WTC11 (cell line): Measurements from ENCODE around the gene URM1. TPM values are rescaled to one million over a fixed set of nuclear protein-coding genes. Genes with fewer than 3 reads are reported as not detected.

ENCODE experiments used
- ATAC-seq: fragments of 200-7000 bp; cut with Tn5 transposase; 2 replicates; pipeline ENCODE4 v1.10.0; 2021; ENCODE audit warnings: mild to moderate bottlenecking, moderate library complexity
- CTCF ChIA-PET: fragments of 300-600 bp; sonication (Branson Sonifier 250); formaldehyde crosslinking; loops from one replicate; lab custom pipeline; 2021; ENCODE audit warnings: antibody characterized with exemption; lab: Charles Lee
- POLR2A ChIA-PET: fragments of 350-600 bp; sonication (Branson Sonifier 250); formaldehyde crosslinking; loops from one replicate; lab custom pipeline; 2021; ENCODE audit warnings: antibody characterized with exemption; lab: Charles Lee
- DNase-seq: peaks from one replicate; pipeline ENCODE4 v3.0.0; 2021; ENCODE audit warnings: low spot score
- H3K27ac Mint-ChIP-seq: 2 replicates; pipeline ENCODE4 v1.8.0; 2021; ENCODE audit warnings: mixed read lengths
- H3K27me3 Mint-ChIP-seq: 2 replicates; pipeline ENCODE4 v1.8.0; 2021; ENCODE audit warnings: low read depth, mild to moderate bottlenecking, moderate library complexity, mixed read lengths
- H3K36me3 Mint-ChIP-seq: 2 replicates; pipeline ENCODE4 v1.8.0; 2021; ENCODE audit warnings: mixed read lengths
- H3K4me1 Mint-ChIP-seq: 2 replicates; pipeline ENCODE4 v1.8.0; 2022; ENCODE audit warnings: mixed read lengths
- H3K4me3 Mint-ChIP-seq: 2 replicates; pipeline ENCODE4 v1.8.0; 2021; ENCODE audit warnings: mild to moderate bottlenecking, moderate library complexity, mixed read lengths
- H3K9me3 Mint-ChIP-seq: 2 replicates; pipeline ENCODE4 v1.8.0; 2021; ENCODE audit warnings: mixed read lengths
- FOXP1 ChIP-seq: sonication (generic); formaldehyde crosslinking; IDR thresholded peaks from 2 replicates; pipeline ENCODE4 v1.8.0; 2022; ENCODE audit warnings: missing genetic modification reagents, mild to moderate bottlenecking, moderate library complexity, borderline replicate concordance
- RORB ChIP-seq: fragments of 250-450 bp; sonication (Bioruptor Pico); IDR thresholded peaks from 2 replicates; pipeline ENCODE4 v1.9.0; 2021; ENCODE audit warnings: mild to moderate bottlenecking
- SP1 ChIP-seq: sonication (generic); formaldehyde crosslinking; conservative IDR thresholded peaks from 2 replicates; pipeline ENCODE4 v1.8.1; 2022; ENCODE audit warnings: missing genetic modification reagents
- ZNF121 ChIP-seq: sonication (generic); formaldehyde crosslinking; IDR thresholded peaks from 2 replicates; pipeline ENCODE4 v1.8.0; 2023; ENCODE audit warnings: missing genetic modification reagents
- ZNF396 ChIP-seq: fragments of 250-450 bp; sonication (Bioruptor Pico); IDR thresholded peaks from 2 replicates; pipeline ENCODE4 v1.8.0; 2021; ENCODE audit warnings: mild to moderate bottlenecking, moderate library complexity, borderline replicate concordance
- total RNA-seq: library from RNA; stranded (reverse); gene quantifications from 3 replicates; pipeline ENCODE4 v1.2.3, GENCODE V29; 2021
- TF ChIP-seq, protein P1 (sequence below): sonication (generic); formaldehyde crosslinking; IDR thresholded peaks from 2 replicates; pipeline ENCODE4 v1.8.0; 2022; ENCODE audit warnings: missing genetic modification reagents
- TF ChIP-seq, protein P2 (sequence below): sonication (generic); formaldehyde crosslinking; IDR thresholded peaks from 2 replicates; pipeline ENCODE4 v1.8.1; 2022; ENCODE audit warnings: mild to moderate bottlenecking, missing genetic modification reagents, moderate library complexity, borderline replicate concordance
- TF ChIP-seq, protein P3 (sequence below): sonication (generic); formaldehyde crosslinking; IDR thresholded peaks from 2 replicates; pipeline ENCODE4 v1.8.0; 2023; ENCODE audit warnings: missing genetic modification reagents, mild to moderate bottlenecking, borderline replicate concordance
- TF ChIP-seq, protein P4 (sequence below): sonication (generic); formaldehyde crosslinking; IDR thresholded peaks from 2 replicates; pipeline ENCODE4 v1.8.1; 2023; ENCODE audit warnings: mild to moderate bottlenecking, missing genetic modification reagents, moderate library complexity
- TF ChIP-seq, protein P5 (sequence below): fragments of 200-600 bp; IDR thresholded peaks from 2 replicates; pipeline ENCODE4 v1.8.0; 2022; ENCODE audit warnings: antibody characterized with exemption
- TF ChIP-seq, protein P6 (sequence below): sonication (generic); formaldehyde crosslinking; IDR thresholded peaks from 2 replicates; pipeline ENCODE4 v1.8.1; 2023; ENCODE audit warnings: mild to moderate bottlenecking, moderate library complexity, missing genetic modification reagents
- TF ChIP-seq, protein P7 (sequence below): fragments of 250-450 bp; sonication (Bioruptor Pico); IDR thresholded peaks from 2 replicates; pipeline ENCODE4 v1.8.0; 2021; ENCODE audit warnings: mild to moderate bottlenecking
- TF ChIP-seq, protein P8 (sequence below): sonication (generic); formaldehyde crosslinking; IDR thresholded peaks from 2 replicates; pipeline ENCODE4 v1.8.0; 2023; ENCODE audit warnings: mild to moderate bottlenecking, missing genetic modification reagents

URM1 gene
- total RNA-seq, 1 experiment from 2014 or later = 67.9 TPM

DNA sequence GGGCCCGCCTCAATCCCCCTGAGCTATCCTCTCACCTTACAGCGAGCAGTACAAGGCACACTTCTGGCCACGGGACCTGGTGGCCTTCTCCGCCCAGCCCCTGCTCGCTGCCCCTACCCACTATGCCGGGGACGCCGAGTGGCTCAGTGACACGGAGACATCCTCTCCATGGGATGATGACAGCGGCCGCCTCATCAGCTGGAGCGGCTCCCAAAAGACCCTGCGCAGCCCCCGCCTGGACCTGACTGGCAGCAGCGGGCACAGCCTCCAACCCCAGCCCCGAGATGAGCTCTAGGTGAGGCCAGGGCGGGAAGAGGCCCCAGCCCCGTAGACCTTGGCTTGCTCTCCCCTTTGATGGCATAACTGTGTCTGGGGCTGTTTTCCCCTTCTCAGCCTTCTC is 64.4 kb downstream of the URM1 start:
- Mint-ChIP-seq H3K27ac (no peak overlapping the region), H3K9me3 (no peaks in the 10 kb centered on the region), H3K27me3 (no peaks in the 10 kb centered on the region; the same call in 1 of the 2 replicates), H3K36me3 (no peaks in the 10 kb centered on the region), H3K4me3 (no peak overlapping the region), H3K4me1 (peaks cover 9% of the 10 kb centered on the region)
- TF ChIP-seq, protein P1, sequence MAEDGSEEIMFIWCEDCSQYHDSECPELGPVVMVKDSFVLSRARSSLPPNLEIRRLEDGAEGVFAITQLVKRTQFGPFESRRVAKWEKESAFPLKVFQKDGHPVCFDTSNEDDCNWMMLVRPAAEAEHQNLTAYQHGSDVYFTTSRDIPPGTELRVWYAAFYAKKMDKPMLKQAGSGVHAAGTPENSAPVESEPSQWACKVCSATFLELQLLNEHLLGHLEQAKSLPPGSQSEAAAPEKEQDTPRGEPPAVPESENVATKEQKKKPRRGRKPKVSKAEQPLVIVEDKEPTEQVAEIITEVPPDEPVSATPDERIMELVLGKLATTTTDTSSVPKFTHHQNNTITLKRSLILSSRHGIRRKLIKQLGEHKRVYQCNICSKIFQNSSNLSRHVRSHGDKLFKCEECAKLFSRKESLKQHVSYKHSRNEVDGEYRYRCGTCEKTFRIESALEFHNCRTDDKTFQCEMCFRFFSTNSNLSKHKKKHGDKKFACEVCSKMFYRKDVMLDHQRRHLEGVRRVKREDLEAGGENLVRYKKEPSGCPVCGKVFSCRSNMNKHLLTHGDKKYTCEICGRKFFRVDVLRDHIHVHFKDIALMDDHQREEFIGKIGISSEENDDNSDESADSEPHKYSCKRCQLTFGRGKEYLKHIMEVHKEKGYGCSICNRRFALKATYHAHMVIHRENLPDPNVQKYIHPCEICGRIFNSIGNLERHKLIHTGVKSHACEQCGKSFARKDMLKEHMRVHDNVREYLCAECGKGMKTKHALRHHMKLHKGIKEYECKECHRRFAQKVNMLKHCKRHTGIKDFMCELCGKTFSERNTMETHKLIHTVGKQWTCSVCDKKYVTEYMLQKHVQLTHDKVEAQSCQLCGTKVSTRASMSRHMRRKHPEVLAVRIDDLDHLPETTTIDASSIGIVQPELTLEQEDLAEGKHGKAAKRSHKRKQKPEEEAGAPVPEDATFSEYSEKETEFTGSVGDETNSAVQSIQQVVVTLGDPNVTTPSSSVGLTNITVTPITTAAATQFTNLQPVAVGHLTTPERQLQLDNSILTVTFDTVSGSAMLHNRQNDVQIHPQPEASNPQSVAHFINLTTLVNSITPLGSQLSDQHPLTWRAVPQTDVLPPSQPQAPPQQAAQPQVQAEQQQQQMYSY (CRISPR knock-in tag) = no peak
- TF ChIP-seq, protein P2, sequence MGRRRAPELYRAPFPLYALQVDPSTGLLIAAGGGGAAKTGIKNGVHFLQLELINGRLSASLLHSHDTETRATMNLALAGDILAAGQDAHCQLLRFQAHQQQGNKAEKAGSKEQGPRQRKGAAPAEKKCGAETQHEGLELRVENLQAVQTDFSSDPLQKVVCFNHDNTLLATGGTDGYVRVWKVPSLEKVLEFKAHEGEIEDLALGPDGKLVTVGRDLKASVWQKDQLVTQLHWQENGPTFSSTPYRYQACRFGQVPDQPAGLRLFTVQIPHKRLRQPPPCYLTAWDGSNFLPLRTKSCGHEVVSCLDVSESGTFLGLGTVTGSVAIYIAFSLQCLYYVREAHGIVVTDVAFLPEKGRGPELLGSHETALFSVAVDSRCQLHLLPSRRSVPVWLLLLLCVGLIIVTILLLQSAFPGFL = no peak
- TF ChIP-seq, protein P3, sequence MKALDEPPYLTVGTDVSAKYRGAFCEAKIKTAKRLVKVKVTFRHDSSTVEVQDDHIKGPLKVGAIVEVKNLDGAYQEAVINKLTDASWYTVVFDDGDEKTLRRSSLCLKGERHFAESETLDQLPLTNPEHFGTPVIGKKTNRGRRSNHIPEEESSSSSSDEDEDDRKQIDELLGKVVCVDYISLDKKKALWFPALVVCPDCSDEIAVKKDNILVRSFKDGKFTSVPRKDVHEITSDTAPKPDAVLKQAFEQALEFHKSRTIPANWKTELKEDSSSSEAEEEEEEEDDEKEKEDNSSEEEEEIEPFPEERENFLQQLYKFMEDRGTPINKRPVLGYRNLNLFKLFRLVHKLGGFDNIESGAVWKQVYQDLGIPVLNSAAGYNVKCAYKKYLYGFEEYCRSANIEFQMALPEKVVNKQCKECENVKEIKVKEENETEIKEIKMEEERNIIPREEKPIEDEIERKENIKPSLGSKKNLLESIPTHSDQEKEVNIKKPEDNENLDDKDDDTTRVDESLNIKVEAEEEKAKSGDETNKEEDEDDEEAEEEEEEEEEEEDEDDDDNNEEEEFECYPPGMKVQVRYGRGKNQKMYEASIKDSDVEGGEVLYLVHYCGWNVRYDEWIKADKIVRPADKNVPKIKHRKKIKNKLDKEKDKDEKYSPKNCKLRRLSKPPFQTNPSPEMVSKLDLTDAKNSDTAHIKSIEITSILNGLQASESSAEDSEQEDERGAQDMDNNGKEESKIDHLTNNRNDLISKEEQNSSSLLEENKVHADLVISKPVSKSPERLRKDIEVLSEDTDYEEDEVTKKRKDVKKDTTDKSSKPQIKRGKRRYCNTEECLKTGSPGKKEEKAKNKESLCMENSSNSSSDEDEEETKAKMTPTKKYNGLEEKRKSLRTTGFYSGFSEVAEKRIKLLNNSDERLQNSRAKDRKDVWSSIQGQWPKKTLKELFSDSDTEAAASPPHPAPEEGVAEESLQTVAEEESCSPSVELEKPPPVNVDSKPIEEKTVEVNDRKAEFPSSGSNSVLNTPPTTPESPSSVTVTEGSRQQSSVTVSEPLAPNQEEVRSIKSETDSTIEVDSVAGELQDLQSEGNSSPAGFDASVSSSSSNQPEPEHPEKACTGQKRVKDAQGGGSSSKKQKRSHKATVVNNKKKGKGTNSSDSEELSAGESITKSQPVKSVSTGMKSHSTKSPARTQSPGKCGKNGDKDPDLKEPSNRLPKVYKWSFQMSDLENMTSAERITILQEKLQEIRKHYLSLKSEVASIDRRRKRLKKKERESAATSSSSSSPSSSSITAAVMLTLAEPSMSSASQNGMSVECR (CRISPR knock-in tag) = no peak
- TF ChIP-seq, protein P4, sequence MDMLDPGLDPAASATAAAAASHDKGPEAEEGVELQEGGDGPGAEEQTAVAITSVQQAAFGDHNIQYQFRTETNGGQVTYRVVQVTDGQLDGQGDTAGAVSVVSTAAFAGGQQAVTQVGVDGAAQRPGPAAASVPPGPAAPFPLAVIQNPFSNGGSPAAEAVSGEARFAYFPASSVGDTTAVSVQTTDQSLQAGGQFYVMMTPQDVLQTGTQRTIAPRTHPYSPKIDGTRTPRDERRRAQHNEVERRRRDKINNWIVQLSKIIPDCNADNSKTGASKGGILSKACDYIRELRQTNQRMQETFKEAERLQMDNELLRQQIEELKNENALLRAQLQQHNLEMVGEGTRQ (CRISPR knock-in tag) = no peak
- CTCF ChIA-PET = interaction anchor here (2.8 kb wide), 1 partner anchor 15 kb away, joined by 17 read pairs; the partner anchor contains the start of gene CERCAM
- POLR2A ChIA-PET = no interaction called here
- DNase-seq (no peak), ATAC-seq (no peak)

DNA sequence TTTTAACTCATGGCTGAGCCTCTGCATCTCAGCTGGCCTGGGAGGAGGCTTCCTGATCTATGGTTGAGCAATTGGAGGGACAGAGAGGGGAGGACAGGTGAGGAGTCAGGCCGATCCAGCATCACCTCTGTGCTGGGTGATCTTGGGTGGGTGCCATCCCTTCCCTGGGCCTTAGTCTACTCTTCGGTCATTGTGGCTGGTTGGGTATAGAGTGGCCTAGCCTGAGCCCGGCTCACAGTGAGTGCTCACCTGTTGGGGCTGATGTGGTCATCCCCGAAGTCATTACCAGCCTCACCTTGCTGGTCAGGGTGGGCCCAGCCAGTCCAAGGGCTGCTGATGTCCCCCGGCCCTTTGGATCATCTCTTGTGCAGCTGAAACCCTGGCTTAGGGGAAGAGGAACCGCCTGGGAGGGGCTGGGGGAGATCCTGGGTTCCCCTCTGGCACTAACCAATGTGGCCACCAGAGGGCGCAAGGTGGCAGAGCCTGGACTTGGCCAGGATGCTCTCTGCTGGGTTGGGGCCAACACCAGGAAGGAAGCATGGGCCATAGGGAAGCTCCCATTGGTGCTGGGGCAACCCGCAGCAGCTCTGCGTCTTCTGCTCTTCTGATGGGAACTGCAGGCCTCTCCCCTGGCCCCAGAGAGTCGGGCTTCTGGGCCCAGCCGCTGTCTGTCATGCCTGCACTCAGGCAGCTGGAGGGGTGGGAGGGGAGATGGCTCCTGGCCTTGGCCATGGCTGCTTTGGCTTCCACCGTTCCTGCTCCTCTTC is 67.4 kb downstream of the URM1 start:
- CTCF ChIA-PET = interaction anchor here (0.5 to 2.7 kb wide), 77 partner anchors 9 to 607 kb away, joined by 3 to 58 read pairs (median 5); partner anchors contain the start of genes BBLN, CERCAM, ENDOG and GLE1
- POLR2A ChIA-PET = interaction anchor here (1.0 kb wide), 1 partner anchor 113 kb away, joined by 5 read pairs; the partner anchor contains the start of gene SPTAN1
- TF ChIP-seq, protein P5, sequence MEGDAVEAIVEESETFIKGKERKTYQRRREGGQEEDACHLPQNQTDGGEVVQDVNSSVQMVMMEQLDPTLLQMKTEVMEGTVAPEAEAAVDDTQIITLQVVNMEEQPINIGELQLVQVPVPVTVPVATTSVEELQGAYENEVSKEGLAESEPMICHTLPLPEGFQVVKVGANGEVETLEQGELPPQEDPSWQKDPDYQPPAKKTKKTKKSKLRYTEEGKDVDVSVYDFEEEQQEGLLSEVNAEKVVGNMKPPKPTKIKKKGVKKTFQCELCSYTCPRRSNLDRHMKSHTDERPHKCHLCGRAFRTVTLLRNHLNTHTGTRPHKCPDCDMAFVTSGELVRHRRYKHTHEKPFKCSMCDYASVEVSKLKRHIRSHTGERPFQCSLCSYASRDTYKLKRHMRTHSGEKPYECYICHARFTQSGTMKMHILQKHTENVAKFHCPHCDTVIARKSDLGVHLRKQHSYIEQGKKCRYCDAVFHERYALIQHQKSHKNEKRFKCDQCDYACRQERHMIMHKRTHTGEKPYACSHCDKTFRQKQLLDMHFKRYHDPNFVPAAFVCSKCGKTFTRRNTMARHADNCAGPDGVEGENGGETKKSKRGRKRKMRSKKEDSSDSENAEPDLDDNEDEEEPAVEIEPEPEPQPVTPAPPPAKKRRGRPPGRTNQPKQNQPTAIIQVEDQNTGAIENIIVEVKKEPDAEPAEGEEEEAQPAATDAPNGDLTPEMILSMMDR = peak; percentile 98
- peak; percentile 26; the same call in 1 of the 2 replicates for TF ChIP-seq SP1 (CRISPR knock-in tag)
- TF ChIP-seq, protein P6, sequence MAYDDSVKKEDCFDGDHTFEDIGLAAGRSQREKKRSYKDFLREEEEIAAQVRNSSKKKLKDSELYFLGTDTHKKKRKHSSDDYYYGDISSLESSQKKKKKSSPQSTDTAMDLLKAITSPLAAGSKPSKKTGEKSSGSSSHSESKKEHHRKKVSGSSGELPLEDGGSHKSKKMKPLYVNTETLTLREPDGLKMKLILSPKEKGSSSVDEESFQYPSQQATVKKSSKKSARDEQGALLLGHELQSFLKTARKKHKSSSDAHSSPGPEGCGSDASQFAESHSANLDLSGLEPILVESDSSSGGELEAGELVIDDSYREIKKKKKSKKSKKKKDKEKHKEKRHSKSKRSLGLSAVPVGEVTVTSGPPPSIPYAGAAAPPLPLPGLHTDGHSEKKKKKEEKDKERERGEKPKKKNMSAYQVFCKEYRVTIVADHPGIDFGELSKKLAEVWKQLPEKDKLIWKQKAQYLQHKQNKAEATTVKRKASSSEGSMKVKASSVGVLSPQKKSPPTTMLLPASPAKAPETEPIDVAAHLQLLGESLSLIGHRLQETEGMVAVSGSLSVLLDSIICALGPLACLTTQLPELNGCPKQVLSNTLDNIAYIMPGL (CRISPR knock-in tag) = peak; percentile 46; the same call in 1 of the 2 replicates
- TF ChIP-seq, protein P7, sequence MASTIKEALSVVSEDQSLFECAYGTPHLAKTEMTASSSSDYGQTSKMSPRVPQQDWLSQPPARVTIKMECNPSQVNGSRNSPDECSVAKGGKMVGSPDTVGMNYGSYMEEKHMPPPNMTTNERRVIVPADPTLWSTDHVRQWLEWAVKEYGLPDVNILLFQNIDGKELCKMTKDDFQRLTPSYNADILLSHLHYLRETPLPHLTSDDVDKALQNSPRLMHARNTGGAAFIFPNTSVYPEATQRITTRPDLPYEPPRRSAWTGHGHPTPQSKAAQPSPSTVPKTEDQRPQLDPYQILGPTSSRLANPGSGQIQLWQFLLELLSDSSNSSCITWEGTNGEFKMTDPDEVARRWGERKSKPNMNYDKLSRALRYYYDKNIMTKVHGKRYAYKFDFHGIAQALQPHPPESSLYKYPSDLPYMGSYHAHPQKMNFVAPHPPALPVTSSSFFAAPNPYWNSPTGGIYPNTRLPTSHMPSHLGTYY (CRISPR knock-in tag) = peak; percentile 21; the same call in 1 of the 2 replicates
- TF ChIP-seq RORB (CRISPR knock-in tag) = no peak
- no peak for TF ChIP-seq ZNF396
- TF ChIP-seq FOXP1 (CRISPR knock-in tag) = peak; percentile 63; the same call in 1 of the 2 replicates
- TF ChIP-seq, protein P8, sequence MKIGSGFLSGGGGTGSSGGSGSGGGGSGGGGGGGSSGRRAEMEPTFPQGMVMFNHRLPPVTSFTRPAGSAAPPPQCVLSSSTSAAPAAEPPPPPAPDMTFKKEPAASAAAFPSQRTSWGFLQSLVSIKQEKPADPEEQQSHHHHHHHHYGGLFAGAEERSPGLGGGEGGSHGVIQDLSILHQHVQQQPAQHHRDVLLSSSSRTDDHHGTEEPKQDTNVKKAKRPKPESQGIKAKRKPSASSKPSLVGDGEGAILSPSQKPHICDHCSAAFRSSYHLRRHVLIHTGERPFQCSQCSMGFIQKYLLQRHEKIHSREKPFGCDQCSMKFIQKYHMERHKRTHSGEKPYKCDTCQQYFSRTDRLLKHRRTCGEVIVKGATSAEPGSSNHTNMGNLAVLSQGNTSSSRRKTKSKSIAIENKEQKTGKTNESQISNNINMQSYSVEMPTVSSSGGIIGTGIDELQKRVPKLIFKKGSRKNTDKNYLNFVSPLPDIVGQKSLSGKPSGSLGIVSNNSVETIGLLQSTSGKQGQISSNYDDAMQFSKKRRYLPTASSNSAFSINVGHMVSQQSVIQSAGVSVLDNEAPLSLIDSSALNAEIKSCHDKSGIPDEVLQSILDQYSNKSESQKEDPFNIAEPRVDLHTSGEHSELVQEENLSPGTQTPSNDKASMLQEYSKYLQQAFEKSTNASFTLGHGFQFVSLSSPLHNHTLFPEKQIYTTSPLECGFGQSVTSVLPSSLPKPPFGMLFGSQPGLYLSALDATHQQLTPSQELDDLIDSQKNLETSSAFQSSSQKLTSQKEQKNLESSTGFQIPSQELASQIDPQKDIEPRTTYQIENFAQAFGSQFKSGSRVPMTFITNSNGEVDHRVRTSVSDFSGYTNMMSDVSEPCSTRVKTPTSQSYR (CRISPR knock-in tag) = no peak
- TF ChIP-seq ZNF121 (CRISPR knock-in tag) = 0 out of 2 replicates have a peak, but pooled peaks have one; percentile 19

More for the DNA sequence above, 67.4 kb downstream of the URM1 start:
- H3K27ac Mint-ChIP-seq = no peak overlapping the region
- ATAC-seq (peak; percentile 98), DNase-seq (peak; percentile 97)
- H3K36me3 Mint-ChIP-seq = no peaks in the 10 kb centered on the region
- peaks cover 7% of the 10 kb centered on the region; the same call in 1 of the 2 replicates for H3K27me3 Mint-ChIP-seq
- peaks cover 9% of the 10 kb centered on the region for H3K4me1 Mint-ChIP-seq
- no peaks in the 10 kb centered on the region for H3K9me3 Mint-ChIP-seq
- no peak overlapping the region for H3K4me3 Mint-ChIP-seq
